AG10803 (cell line): Measurements from ENCODE around the gene SNAP25.
A peak's percentile ranks its signal among the peaks of the same experiment; 100 is the strongest.

Experiments used
- DNase-seq: peaks from one replicate; pipeline ENCODE4 v3.0.0; 2010; ENCODE audit warnings: low read depth
- H3K4me3 ChIP-seq: 2 replicates; pipeline ENCODE4 v1.5.1; 2011; ENCODE audit warnings: mild to moderate bottlenecking, low read length, control low read depth
- TF ChIP-seq, protein P1 (sequence below): conservative IDR thresholded peaks from 2 replicates; pipeline ENCODE4 v1.5.1; 2011; ENCODE audit warnings: mild to moderate bottlenecking, low read length, control low read depth, inconsistent platforms

Gene SNAP25

DNA sequence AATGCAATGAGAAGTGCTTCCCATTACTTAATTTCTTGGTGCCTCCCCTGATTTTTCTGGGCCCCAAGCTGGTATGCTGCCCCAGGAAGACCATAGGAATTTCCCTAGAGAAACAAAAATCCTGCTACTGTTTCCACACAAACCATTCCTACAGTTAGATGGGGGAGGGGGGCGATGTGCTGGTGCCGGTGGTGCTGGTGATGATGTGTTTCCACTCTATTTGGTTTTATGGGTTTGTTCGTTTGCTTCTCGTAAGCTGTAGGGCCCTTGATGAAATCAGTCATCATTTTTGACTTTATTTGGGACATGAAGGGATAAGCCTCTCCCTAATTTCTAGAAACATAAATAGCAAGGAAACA is 110.2 kb downstream of the SNAP25 start:
- H3K4me3 ChIP-seq, result no peak overlapping the region
- TF ChIP-seq, protein P1, sequence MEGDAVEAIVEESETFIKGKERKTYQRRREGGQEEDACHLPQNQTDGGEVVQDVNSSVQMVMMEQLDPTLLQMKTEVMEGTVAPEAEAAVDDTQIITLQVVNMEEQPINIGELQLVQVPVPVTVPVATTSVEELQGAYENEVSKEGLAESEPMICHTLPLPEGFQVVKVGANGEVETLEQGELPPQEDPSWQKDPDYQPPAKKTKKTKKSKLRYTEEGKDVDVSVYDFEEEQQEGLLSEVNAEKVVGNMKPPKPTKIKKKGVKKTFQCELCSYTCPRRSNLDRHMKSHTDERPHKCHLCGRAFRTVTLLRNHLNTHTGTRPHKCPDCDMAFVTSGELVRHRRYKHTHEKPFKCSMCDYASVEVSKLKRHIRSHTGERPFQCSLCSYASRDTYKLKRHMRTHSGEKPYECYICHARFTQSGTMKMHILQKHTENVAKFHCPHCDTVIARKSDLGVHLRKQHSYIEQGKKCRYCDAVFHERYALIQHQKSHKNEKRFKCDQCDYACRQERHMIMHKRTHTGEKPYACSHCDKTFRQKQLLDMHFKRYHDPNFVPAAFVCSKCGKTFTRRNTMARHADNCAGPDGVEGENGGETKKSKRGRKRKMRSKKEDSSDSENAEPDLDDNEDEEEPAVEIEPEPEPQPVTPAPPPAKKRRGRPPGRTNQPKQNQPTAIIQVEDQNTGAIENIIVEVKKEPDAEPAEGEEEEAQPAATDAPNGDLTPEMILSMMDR, result no peak
- no peak for DNase-seq

DNA sequence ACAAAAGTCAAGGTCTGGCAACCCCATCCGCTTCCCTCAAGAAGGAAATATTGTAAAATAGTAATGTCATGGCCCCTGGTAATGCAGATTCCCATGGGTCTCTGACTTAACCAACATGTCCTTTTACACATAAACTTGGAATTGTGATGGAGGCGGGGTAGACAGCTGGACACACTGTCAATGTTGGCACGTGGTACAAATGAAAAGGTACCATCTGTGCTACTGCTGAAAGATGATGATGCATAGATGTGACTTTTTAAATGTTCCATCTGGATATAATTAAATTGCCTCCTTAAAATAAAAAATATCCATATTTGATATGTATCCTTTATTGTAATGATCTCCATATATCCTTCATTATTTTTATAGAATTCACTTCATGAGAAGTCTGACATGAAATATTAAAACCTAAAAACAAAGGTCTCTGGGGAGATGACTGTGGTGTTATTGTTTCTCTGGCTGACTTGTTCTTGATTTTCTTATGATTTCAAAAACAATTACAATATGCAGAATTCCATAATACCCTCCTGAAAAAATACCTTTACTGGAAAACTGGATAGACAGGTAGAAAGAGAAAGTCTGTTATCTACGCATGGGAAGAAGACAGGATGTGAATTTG is 110.9 kb downstream of the SNAP25 start:
- no peak overlapping the region for H3K4me3 ChIP-seq
- no peak for DNase-seq
- TF ChIP-seq, protein P1, result no peak

DNA sequence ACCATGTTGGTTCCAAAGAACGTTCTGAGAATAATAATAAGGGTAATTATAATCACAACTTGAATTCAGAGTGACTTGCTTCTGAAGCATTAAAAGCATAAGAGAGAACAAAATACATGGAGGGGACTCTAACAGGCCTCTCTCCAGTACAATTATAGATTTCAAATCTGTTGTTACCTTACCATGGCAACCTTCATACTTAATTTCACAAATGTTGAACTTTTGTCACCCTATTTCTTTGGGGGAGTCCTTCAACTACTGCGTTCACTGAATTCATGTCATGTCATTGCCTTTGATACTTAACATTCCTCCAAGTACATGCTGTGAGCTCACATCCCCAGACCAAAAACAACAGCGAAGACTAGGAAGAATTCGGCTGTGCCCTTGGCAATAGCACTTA is 111.4 kb downstream of the SNAP25 start:
- DNase-seq, result no peak
- no peak overlapping the region for H3K4me3 ChIP-seq
- TF ChIP-seq, protein P1, result no peak

DNA sequence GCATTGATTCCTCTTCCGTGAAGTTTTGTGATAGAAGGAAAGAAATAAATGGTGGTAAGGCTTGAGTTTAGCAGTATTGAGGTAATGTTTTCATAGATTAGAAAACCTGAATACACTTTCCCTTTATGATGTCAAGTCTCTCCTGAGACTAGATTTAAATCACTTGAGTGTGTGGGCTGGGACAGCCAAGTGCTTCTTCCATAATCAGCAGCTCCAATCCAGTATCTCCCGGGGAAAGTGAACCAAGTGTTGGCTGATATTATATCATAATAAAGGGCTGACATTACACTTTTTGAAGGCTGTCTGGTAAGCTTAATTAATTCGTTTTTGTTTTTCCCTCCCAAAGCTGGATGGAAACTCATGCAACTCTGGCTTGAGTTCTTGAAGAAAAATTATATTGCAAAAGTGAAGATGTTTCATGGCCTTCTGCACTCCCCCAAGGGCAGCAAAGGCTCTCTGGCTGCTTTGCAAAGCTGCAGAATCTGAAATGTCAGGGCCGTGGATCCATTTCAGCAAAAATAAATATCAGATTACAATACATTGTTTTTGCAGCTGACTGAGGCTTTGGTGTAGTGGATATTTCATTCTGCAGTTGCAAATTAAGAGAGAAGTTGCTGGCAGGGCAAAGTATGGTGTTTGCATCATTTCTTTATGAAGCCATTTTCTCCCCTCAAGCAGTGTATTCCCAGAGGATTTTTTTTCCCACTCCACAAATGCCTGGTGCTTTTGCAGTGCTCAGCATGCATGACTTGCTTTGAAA is 114.2 kb downstream of the SNAP25 start:
- DNase-seq, result no peak
- TF ChIP-seq, protein P1, result no peak
- H3K4me3 ChIP-seq, result no peak overlapping the region

DNA sequence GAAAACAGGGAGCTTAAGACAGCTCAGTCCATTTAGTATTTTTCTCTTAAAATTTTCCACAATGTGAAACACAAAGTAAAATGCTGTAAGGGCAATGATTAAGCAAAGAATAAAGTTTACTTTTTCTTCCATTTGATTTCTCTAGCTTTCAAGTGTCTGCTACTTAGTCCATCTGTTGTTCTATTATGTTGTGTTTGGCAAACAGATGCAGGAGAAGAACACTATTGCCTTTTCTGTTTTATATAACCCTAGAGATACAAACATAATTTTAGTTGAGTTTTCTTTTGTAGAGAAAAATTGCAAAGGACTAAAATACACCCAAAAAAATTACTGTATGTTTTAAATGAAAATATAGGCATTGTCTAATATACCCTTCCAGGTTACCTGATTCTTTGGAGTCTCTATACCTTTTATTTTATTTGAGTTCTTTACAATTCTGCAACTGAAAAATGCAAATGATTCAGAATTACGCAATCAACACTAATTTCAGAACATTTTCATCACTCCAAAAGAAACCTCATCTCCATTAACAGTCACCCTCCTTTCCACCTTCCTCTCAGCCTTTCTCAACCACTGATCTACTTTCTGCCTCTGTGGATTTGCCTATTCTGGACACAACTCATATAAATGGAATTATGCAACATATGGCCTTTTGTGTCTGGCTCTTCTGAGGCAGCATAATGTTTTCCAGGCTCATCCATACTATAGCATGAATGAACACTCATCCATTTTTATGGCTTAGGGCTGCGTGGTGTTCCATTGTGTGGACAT is 118.5 kb downstream of the SNAP25 start:
- H3K4me3 ChIP-seq, result no peak overlapping the region
- peak; percentile 51 for DNase-seq
- TF ChIP-seq, protein P1, result no peak

DNA sequence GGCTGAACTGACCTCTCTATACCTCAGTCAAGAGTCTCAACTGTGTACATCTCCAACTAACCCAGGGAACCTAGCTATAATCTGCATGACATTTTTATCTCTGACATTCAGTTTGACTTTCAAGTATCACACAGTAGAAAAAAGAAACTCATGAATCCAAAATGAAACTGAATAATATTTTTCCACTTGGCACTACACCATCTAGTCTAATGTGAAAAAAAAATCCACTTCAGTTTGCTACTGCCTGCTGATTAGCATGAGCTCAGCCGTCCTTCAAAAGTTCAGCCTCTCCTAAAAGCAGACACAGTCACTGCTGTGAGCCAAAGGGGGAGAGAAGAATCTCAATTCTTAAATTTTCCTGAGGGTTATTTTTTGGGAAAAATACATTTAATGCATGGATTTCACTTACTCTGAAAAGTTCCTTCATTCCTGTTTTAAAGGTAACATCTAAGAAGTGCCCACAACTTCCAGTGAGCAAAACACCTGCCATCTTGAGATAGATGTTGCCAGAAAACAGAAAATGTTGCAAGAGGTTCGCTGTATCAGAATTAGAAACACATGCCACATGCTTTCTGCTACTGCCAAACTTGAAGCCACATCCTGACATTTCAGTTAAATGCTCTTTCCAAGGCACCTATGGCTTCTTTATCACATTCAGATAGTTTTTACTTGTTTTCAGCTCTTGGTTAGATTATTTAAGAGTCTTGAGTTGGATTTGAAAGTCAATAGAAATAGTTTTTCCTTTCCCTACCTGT is 120.0 kb downstream of the SNAP25 start:
- TF ChIP-seq, protein P1, result no peak
- H3K4me3 ChIP-seq, result no peak overlapping the region
- DNase-seq, result peak; percentile 59
